Measurements from ENCODE around the gene KISS1R. TPM values are rescaled to one million over a fixed set of nuclear protein-coding genes. Genes with fewer than 3 reads are reported as not detected.

KISS1R gene
- total RNA-seq, 1 donor from 2014 or later: not detected

- no peaks in the 10 kb centered on the region for H3K9me3 Mint-ChIP-seq (ENCODE audit: unreplicated experiment)
- H3K4me3 Mint-ChIP-seq (ENCODE audit: unreplicated experiment): no peak overlapping the region
- no peak for DNase-seq (ENCODE audit: low spot score)
- no peaks in the 10 kb centered on the region for H3K36me3 Mint-ChIP-seq (ENCODE audit: low read depth, unreplicated experiment)
- H3K27ac Mint-ChIP-seq (ENCODE audit: unreplicated experiment): no peak overlapping the region
- TF ChIP-seq CTCF (IDR thresholded peaks at IDR 0.05; ENCODE audit: unreplicated experiment): no peak
- H3K27me3 Mint-ChIP-seq (ENCODE audit: unreplicated experiment): peaks cover 1% of the 10 kb centered on the region
- H3K4me1 Mint-ChIP-seq (ENCODE audit: unreplicated experiment): no peaks in the 10 kb centered on the region
These were observed 35.7 kb downstream of the KISS1R start for GRCh38 chr19:952680-953444.

- Mint-ChIP-seq H3K27ac (ENCODE audit: unreplicated experiment) (no peak overlapping the region), H3K36me3 (ENCODE audit: low read depth, unreplicated experiment) (no peaks in the 10 kb centered on the region), H3K27me3 (ENCODE audit: unreplicated experiment) (peaks cover 1% of the 10 kb centered on the region), H3K9me3 (ENCODE audit: unreplicated experiment) (no peaks in the 10 kb centered on the region), H3K4me1 (ENCODE audit: unreplicated experiment) (no peaks in the 10 kb centered on the region), H3K4me3 (ENCODE audit: unreplicated experiment) (peak overlapping the region; percentile 56)
- DNase-seq (ENCODE audit: low spot score): no peak
- TF ChIP-seq CTCF (IDR thresholded peaks at IDR 0.05; ENCODE audit: unreplicated experiment): no peak
These were observed 36.5 kb downstream of the KISS1R start for GRCh38 chr19:953445-954271.

- H3K9me3 Mint-ChIP-seq (ENCODE audit: unreplicated experiment): no peaks in the 10 kb centered on the region
- H3K36me3 Mint-ChIP-seq (ENCODE audit: low read depth, unreplicated experiment): no peaks in the 10 kb centered on the region
- H3K4me3 Mint-ChIP-seq (ENCODE audit: unreplicated experiment): no peak overlapping the region
- H3K27me3 Mint-ChIP-seq (ENCODE audit: unreplicated experiment): peaks cover 1% of the 10 kb centered on the region
- TF ChIP-seq CTCF (IDR thresholded peaks at IDR 0.05; ENCODE audit: unreplicated experiment): no peak
- H3K4me1 Mint-ChIP-seq (ENCODE audit: unreplicated experiment): no peaks in the 10 kb centered on the region
- no peak for DNase-seq (ENCODE audit: low spot score)
- no peak overlapping the region for H3K27ac Mint-ChIP-seq (ENCODE audit: unreplicated experiment)
These were observed 37.1 kb downstream of the KISS1R start for GRCh38 chr19:954272-954671.

GRCh38 chr19:954672-955494, 37.8 kb downstream of the KISS1R start:
- H3K27ac Mint-ChIP-seq (ENCODE audit: unreplicated experiment): no peak overlapping the region
- DNase-seq (ENCODE audit: low spot score): no peak
- H3K9me3 Mint-ChIP-seq (ENCODE audit: unreplicated experiment): no peaks in the 10 kb centered on the region
- H3K4me1 Mint-ChIP-seq (ENCODE audit: unreplicated experiment): no peaks in the 10 kb centered on the region
- no peak overlapping the region for H3K4me3 Mint-ChIP-seq (ENCODE audit: unreplicated experiment)
- H3K27me3 Mint-ChIP-seq (ENCODE audit: unreplicated experiment): peaks cover 1% of the 10 kb centered on the region
- no peaks in the 10 kb centered on the region for H3K36me3 Mint-ChIP-seq (ENCODE audit: low read depth, unreplicated experiment)
- TF ChIP-seq CTCF (IDR thresholded peaks at IDR 0.05; ENCODE audit: unreplicated experiment): no peak

All from endothelial cell (in vitro differentiated cells).